A549 (cell line): Measurements from ENCODE around the gene RASA4B. TPM values are rescaled to one million over a fixed set of nuclear protein-coding genes. Genes with fewer than 3 reads are reported as not detected.
"Not testable (repeated sequence)": the region's sequence is repeated elsewhere in the genome, so short reads cannot be mapped to it uniquely, and the experiment has no call there.

Experiments used
- ATAC-seq, 2 experiments: fragments of 200-7000 bp in 1 of 2; fragments of >200 bp in 1 of 2; cut with Nextera tagmentation in 1 of 2; cut with Tn5 transposase in 1 of 2; 3 replicates each; pipeline versions ENCODE4 v1.8.0 to v1.9.1; 2018 to 2020; ENCODE audit warnings: mild to moderate bottlenecking in 1 of 2, moderate library complexity in 1 of 2
- CTCF ChIA-PET: fragments of 300-600 bp; sonication (Branson Sonifier 250); formaldehyde crosslinking; extraction: SDS; loops from one replicate; lab custom pipeline; 2021; ENCODE audit warnings: antibody characterized with exemption, inconsistent platforms; lab: Yijun Ruan, JAX
- POLR2A ChIA-PET: fragments of 350-600 bp; formaldehyde crosslinking; extraction: SDS; loops from one replicate; lab custom pipeline; 2021; ENCODE audit warnings: antibody characterized with exemption, inconsistent platforms; lab: Yijun Ruan, JAX
- DNase-seq, 2 experiments: peaks; one replicate each; pipeline versions ENCODE4 v3.0.0 to v3.0.0-alpha.2; 2011 to 2016; ENCODE audit warnings: low read depth in 1 of 2, low spot score in 1 of 2
- FAIRE-seq: peaks from 2 replicates; lab custom pipeline; 2011; peaks lifted over from hg19 to GRCh38; lab: Jason Lieb, UNC
- H3K27ac ChIP-seq, 2 experiments: fragments of >200 bp; sonication (Bioruptor Twin); formaldehyde crosslinking; 3 replicates each; pipeline ENCODE4 v1.5.1; 2016 to 2017
- H3K4me1 ChIP-seq: fragments of >200 bp; sonication (Bioruptor Twin); formaldehyde crosslinking; 3 replicates; pipeline ENCODE4 v1.6.1; 2016
- H3K4me2 ChIP-seq: fragments of >200 bp; sonication (Bioruptor Twin); formaldehyde crosslinking; 3 replicates; pipeline ENCODE4 v1.6.1; 2016
- H3K4me3 ChIP-seq: fragments of >200 bp; sonication (Bioruptor Twin); formaldehyde crosslinking; 3 replicates; pipeline ENCODE4 v1.5.1; 2016
- H3K9me3 ChIP-seq: fragments of >200 bp; sonication (Bioruptor Twin); formaldehyde crosslinking; 3 replicates; pipeline ENCODE4 v1.6.1; 2016
- RAD21 ChIP-seq, 2 experiments: fragments of >200 bp in 1 of 2; sonication (Bioruptor Twin) in 1 of 2; formaldehyde crosslinking in 1 of 2; IDR thresholded peaks in 1 of 2; conservative IDR thresholded peaks in 1 of 2; 2 replicates in 1 of 2; 3 replicates in 1 of 2; pipeline ENCODE4 v1.6.1; 2012 to 2018; ENCODE audit warnings: inconsistent platforms in 1 of 2
- SMC3 ChIP-seq: fragments of >200 bp; sonication (Bioruptor Twin); formaldehyde crosslinking; IDR thresholded peaks from 3 replicates; pipeline ENCODE4 v1.6.1; 2018; ENCODE audit warnings: inconsistent platforms
- WGBS: methylation state at CpG from one replicate; pipeline ENCODE4 v1.1.6; 2017; ENCODE audit errors: missing lambda C conversion rate; 5-methylcytosine and 5-hydroxymethylcytosine counted together
- polyA plus RNA-seq, 4 experiments: library from polyadenylated mRNA; depleted of rRNA in 3 of 4; stranded (reverse); fragments of >200 nt; fragmentation: RNase III in 1 of 4; extraction: RNeasy Plus Mini Kit Qiagen cat#74134 plus additional on column Dnase treatment in 1 of 4; gene quantifications; 2 replicates in 3 of 4; 3 replicates in 1 of 4; pipeline ENCODE4 v1.2.3, GENCODE V29; 2011 to 2017
- TF ChIP-seq, protein P1 (sequence below): fragments of >200 bp; sonication (Bioruptor Twin); formaldehyde crosslinking; IDR thresholded peaks from 3 replicates; pipeline ENCODE4 v1.5.1; 2016

The RASA4B gene
- polyA plus RNA-seq, 2 of the 4 experiments (the other 2 are of a cell fraction), result 0.83 to 1.4 TPM

GRCh38 chr7:102493220-102493935, 24.2 kb downstream of the RASA4B start:
- H3K27ac ChIP-seq, CTCF ChIA-PET, H3K4me3 ChIP-seq, FAIRE-seq, H3K4me2 ChIP-seq, DNase-seq, H3K9me3 ChIP-seq, POLR2A ChIA-PET, H3K4me1 ChIP-seq: not testable (repeated sequence)
- ATAC-seq, result peak; percentile 63 to 76
- no CpG with 5 or more reads among the region's 33 CpGs for WGBS

- H3K9me3 ChIP-seq, H3K27ac ChIP-seq, CTCF ChIA-PET, H3K4me1 ChIP-seq, H3K4me2 ChIP-seq, H3K4me3 ChIP-seq, POLR2A ChIA-PET, FAIRE-seq, DNase-seq: not testable (repeated sequence)
- peak; percentile 66 to 93 for ATAC-seq
- WGBS, result 81% methylated on average over 3 of the region's 12 CpGs
Measured at GRCh38 chr7:102490529-102491075, 27.0 kb downstream of the RASA4B start.

- POLR2A ChIA-PET, H3K4me3 ChIP-seq, H3K4me1 ChIP-seq, FAIRE-seq, DNase-seq, CTCF ChIA-PET, H3K4me2 ChIP-seq, H3K9me3 ChIP-seq, H3K27ac ChIP-seq: not testable (repeated sequence)
- no CpG with 5 or more reads among the region's 5 CpGs for WGBS
- ATAC-seq, result 0 out of 6 replicates have a peak, but pooled peaks of 1 of the 2 experiments have one; percentile 9
Measured at GRCh38 chr7:102484317-102484716, 33.3 kb downstream of the RASA4B start.

DNA sequence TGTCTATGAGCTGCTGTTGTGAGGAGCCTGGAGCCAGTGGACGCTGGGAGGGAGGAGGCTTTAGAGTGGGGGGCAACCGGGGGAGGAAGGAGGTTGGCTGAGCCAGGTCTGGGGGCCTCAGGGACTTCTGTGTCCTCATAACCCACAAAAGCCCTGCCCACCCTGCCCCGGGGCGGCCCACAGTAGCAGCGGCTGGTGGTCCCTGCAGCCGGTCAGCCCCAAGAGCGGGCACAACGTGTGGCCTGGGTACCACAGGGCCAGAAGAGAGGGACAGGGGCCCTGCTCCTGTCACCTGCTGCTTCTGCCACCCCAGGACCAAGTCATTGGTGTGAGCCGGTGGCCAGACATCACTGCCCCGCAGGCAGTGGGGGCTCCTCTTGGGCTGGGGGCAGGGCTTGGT, 35.6 kb downstream of the RASA4B start:
- no CpG with 5 or more reads among the region's 10 CpGs for WGBS
- FAIRE-seq, H3K4me2 ChIP-seq, H3K4me1 ChIP-seq, H3K9me3 ChIP-seq, H3K4me3 ChIP-seq, ATAC-seq, H3K27ac ChIP-seq, POLR2A ChIA-PET, CTCF ChIA-PET, DNase-seq: not testable (repeated sequence)

DNA sequence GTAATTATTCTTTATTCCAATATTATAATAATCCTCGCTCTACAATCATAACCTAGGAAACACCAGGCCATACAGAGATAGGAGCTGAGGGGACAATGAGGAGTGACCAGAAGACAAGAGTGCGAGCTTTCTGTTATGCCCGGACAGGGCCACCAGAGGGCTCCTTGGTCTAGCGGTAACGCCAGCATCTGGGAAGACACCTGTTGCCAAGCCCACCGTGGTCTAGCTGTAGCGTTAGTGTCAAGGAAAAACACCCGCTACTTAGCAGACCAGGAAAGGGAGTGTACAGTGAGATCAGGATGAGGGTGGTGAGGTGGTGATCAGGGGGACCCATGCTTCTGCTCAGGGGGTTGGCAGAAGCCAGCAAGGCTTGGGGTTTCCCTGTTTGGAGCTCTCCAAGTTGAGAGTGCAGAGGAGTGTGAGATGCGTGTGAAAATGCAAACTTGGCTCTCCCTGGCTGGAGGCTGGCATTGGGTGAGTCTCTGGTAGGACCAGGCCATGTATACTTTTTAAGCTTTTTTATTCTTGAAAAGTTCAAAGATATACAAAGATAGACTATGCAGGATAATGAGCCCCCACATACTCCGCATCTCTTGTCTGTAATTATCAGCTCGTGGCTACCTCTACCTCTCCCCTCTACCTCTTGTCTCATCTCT, 37.5 kb downstream of the RASA4B start:
- DNase-seq, H3K4me1 ChIP-seq, H3K4me3 ChIP-seq, H3K9me3 ChIP-seq, POLR2A ChIA-PET, FAIRE-seq, H3K27ac ChIP-seq: not testable (repeated sequence)
- TF ChIP-seq RAD21 (conservative IDR thresholded peaks at IDR 0.05 in 1 of 2, IDR thresholded peaks at IDR 0.05 in 1 of 2) (peak; percentile 44 to 54), SMC3 (peak; percentile 31; the same call in 1 of the 3 replicates)
- TF ChIP-seq, protein P1, sequence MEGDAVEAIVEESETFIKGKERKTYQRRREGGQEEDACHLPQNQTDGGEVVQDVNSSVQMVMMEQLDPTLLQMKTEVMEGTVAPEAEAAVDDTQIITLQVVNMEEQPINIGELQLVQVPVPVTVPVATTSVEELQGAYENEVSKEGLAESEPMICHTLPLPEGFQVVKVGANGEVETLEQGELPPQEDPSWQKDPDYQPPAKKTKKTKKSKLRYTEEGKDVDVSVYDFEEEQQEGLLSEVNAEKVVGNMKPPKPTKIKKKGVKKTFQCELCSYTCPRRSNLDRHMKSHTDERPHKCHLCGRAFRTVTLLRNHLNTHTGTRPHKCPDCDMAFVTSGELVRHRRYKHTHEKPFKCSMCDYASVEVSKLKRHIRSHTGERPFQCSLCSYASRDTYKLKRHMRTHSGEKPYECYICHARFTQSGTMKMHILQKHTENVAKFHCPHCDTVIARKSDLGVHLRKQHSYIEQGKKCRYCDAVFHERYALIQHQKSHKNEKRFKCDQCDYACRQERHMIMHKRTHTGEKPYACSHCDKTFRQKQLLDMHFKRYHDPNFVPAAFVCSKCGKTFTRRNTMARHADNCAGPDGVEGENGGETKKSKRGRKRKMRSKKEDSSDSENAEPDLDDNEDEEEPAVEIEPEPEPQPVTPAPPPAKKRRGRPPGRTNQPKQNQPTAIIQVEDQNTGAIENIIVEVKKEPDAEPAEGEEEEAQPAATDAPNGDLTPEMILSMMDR, result peak; percentile 41
- under 1% methylated on average over 8 of the region's 11 CpGs for WGBS
- peak in 1 of 2 experiments; percentile 16; a peak in 1 of 6 replicates for ATAC-seq
- CTCF ChIA-PET, result interaction anchor here (1.6 kb wide), 1 partner anchor 13 kb away, joined by 6 read pairs; no protein-coding TSS in a partner anchor
- peak overlapping the region; percentile 44; the same call in 1 of the 3 replicates for H3K4me2 ChIP-seq

DNA sequence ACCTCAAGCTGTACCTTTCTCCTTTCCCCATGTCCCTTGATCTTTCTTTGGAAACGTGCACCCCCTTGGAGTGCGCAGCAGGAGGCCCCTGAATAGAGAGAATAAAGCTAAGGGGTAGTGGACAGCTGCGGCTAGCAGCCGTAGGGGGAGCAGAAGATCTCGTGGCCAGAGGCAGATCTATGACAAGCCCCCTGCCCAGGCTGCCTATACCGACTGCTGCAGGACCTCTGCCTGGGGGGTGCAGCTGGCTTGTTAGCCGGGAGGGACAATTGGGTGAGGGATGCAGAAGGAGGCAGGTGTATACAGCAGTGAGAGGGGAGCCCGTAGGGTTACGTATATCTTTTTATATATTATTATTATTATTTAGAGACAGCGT, 38.4 kb downstream of the RASA4B start:
- POLR2A ChIA-PET, result not testable (repeated sequence)
- H3K4me2 ChIP-seq, result peak overlapping the region; percentile 53; the same call in 2 of the 3 replicates
- 43% methylated on average over 1 of the region's 10 CpGs for WGBS

More for the DNA sequence above, 38.4 kb downstream of the RASA4B start:
- H3K4me1 ChIP-seq, FAIRE-seq, H3K4me3 ChIP-seq, DNase-seq, H3K9me3 ChIP-seq: not testable (repeated sequence)
- peak overlapping the region; percentile 55 to 66; a peak in 2 of 6 replicates for H3K27ac ChIP-seq
- peak; percentile 31 to 50; a peak in 5 of 6 replicates for ATAC-seq
- CTCF ChIA-PET, result interaction anchor here (1.6 kb wide), 1 partner anchor 12 kb away, joined by 6 read pairs; no protein-coding TSS in a partner anchor
